Stimulated activated effector memory CD8-positive, alpha-beta T cell treated with anti-CD3 and anti-CD28 coated beads, Interleukin-12 subunit alpha, Interleukin-12 subunit beta, amount 100 ng/mL, for 72 hours (primary cell): Measurements from ENCODE around the gene ADGRG3.

Source experiments
- ATAC-seq: fragments of 150-1000 bp; cut with Tn5 transposase; 2 replicates; pipeline ENCODE4 v1.10.0; 2021
- DNase-seq, 2 donors: peaks; one replicate each; pipeline ENCODE4 v3.0.0; 2021 to 2022; ENCODE audit warnings: low spot score in 2 of 2
- H3K27ac Mint-ChIP-seq: one replicate; pipeline ENCODE4 v1.8.0; 2022; ENCODE audit warnings: mild to moderate bottlenecking, mixed read lengths
- H3K36me3 Mint-ChIP-seq: one replicate; pipeline ENCODE4 v1.8.0; 2022; ENCODE audit warnings: mild to moderate bottlenecking, mixed read lengths
- H3K4me1 Mint-ChIP-seq: one replicate; pipeline ENCODE4 v1.8.0; 2022; ENCODE audit warnings: mixed read lengths
- H3K4me3 Mint-ChIP-seq: one replicate; pipeline ENCODE4 v1.8.0; 2022; ENCODE audit warnings: mild to moderate bottlenecking, mixed read lengths
- H3K9me3 Mint-ChIP-seq: one replicate; pipeline ENCODE4 v1.8.0; 2022; ENCODE audit warnings: mixed read lengths

Gene ADGRG3, protein sequence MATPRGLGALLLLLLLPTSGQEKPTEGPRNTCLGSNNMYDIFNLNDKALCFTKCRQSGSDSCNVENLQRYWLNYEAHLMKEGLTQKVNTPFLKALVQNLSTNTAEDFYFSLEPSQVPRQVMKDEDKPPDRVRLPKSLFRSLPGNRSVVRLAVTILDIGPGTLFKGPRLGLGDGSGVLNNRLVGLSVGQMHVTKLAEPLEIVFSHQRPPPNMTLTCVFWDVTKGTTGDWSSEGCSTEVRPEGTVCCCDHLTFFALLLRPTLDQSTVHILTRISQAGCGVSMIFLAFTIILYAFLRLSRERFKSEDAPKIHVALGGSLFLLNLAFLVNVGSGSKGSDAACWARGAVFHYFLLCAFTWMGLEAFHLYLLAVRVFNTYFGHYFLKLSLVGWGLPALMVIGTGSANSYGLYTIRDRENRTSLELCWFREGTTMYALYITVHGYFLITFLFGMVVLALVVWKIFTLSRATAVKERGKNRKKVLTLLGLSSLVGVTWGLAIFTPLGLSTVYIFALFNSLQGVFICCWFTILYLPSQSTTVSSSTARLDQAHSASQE

DNA sequence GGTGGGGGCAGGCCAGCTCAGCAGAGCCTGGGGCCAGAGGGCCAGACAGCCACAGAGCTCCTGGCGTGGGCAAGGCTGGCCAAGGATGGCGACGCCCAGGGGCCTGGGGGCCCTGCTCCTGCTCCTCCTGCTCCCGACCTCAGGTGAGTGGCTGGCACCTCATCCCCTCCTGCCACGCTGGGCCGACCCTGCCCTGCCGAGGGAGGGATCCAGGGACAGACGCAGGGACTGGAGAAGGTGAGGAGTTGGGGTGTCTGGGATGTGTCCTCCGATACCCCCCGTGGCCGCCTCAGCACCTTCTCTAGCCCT, at the start of gene ADGRG3:
Gene ADGRG3, plus strand, starts transcription at position 44 of the 309 bp plus-strand sequence. Its CDS starts 42 bp downstream, at position 86.
- peak within 1 kb of the TSS; percentile 66 for H3K27ac Mint-ChIP-seq
- ATAC-seq, result peak; percentile 4
- peaks cover 14% of the 10 kb centered on the region for H3K4me1 Mint-ChIP-seq
- peaks cover 25% of the 10 kb centered on the region for H3K36me3 Mint-ChIP-seq
- H3K9me3 Mint-ChIP-seq, result no peaks in the 10 kb centered on the region
- H3K4me3 Mint-ChIP-seq, result no peak within 1 kb of the TSS
- no peak for DNase-seq

DNA sequence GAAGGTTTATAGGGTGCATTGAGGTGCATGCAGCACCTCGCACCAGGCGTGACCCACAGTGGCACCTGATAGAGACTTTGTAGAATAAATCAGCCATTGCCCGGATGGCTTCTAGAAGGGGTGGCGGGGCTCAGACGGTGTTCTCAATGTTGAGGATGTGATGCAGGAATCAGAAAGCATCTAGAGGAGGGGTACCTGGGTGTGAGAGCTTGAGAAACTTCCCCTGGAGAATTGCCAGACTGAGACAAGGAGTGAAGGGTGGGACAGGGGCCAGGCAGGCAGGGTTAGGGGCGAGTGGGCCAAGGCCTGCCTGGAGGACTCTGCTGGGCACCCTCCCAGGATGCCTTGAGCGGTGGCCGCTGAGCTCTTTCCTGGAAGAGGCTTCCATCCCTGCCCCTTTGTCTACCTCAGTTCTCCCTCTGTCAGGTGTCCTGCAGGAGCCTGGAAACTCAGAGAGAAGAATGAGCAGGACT, 48.9 kb upstream of the ADGRG3 start:
- peak overlapping the region; percentile 97 for H3K27ac Mint-ChIP-seq
- H3K4me1 Mint-ChIP-seq, result peaks cover 40% of the 10 kb centered on the region
- no peak overlapping the region for H3K4me3 Mint-ChIP-seq
- ATAC-seq (no peak), DNase-seq (no peak)
- peaks cover 7% of the 10 kb centered on the region for H3K36me3 Mint-ChIP-seq
- H3K9me3 Mint-ChIP-seq, result no peaks in the 10 kb centered on the region

GRCh38 chr16:57619606-57620334, 48.3 kb upstream of the ADGRG3 start:
- no peak overlapping the region for H3K4me3 Mint-ChIP-seq
- H3K9me3 Mint-ChIP-seq, result no peaks in the 10 kb centered on the region
- H3K36me3 Mint-ChIP-seq, result peaks cover 4% of the 10 kb centered on the region
- H3K4me1 Mint-ChIP-seq, result peaks cover 38% of the 10 kb centered on the region
- peak overlapping the region; percentile 97 for H3K27ac Mint-ChIP-seq
- DNase-seq (no peak), ATAC-seq (no peak)

DNA sequence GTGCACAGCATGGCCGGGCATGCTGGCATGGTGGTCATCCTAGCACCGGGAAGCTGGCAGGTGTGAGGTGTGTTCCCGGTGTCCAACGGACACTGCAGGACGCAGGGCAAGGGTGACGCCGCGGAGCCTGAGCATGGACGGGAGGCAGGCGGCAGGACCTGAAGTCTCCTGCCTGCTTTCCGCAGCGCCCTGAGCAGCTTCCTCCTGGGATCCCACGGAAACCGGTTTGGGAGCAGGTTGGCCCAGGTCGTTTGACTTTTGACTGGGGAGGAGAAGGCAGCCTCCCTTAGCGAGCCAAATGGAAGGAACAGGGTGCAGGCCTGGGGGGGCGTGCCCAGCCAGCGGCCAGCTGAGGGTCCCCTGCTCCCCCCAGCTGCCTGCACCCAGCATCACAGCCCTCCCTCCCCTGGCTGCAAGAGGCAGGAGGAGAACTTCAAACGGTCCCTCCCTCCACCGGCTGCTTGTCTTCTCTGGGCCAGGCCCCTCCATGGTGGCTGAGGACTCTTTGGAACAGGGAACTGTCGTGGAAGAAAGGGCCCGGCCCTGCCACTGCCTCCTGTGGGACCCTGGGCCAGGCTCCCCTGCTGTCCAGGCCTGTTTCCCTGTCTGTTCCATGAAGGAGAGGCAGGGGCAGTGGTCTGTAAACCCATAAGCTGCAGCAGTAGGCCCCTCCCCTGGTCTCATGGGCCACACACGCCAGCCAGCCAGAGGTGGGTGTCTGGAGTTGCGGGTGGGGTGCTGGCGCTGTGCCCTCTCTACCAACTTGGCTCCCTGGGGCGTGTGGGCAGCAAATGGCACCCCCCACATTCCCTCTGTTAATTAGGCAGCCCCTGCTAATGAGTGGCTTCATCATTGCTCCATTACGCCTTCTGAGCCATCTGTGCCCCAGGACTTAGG, 47.5 kb upstream of the ADGRG3 start:
- Mint-ChIP-seq H3K27ac (peak overlapping the region; percentile 48), H3K36me3 (peaks cover 2% of the 10 kb centered on the region), H3K4me1 (peaks cover 39% of the 10 kb centered on the region), H3K9me3 (no peaks in the 10 kb centered on the region), H3K4me3 (no peak overlapping the region)
- no peak for DNase-seq
- no peak for ATAC-seq

GRCh38 chr16:57621521-57622271, 46.4 kb upstream of the ADGRG3 start:
- Mint-ChIP-seq H3K4me1 (peaks cover 45% of the 10 kb centered on the region), H3K27ac (peak overlapping the region; percentile 48), H3K36me3 (peaks cover 5% of the 10 kb centered on the region), H3K9me3 (no peaks in the 10 kb centered on the region), H3K4me3 (no peak overlapping the region)
- DNase-seq (no peak), ATAC-seq (no peak)

DNA sequence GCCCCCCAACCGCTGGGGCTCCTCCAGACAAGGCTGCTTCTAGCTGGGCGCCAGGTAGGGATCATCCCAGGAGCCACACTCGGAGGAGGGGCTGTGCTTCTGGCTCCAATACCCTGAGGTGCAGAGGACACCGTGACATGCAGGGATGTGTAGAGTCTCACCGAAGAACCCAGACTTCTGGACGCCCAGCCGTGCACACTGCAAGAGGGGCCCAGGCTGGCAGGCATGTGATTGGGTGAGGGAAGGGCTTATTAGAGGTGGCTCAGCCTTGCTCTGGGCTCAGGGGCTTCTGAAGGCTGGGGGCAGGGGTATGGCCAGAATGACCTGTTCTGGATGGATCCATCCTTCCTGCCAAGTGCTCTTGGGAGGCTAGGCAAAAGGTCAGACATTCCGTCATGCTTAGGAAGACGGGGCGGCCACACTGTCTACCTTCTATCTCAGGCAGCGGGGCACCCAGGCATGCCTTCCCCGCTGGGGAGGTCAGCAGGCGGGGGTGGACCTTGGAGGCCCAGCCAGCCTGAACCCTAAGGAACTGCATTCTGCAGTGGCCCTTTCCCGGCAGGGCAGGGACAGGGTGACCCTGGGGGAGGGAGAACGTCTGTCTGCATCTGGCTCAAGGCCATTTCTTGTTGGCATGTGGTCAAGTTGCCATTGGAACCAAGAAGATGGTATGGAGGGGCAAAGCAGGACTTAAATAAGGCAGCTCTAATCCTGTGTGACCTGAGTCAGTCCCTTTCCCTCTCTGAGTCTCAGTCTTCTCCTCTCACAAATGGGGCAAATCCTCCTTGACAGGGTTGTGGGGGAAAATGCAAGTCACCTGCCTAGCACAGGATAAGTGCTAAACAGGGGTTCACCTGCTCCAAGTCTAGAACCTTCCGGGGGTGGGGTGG, 45.5 kb upstream of the ADGRG3 start:
- DNase-seq, result no peak
- Mint-ChIP-seq H3K9me3 (no peaks in the 10 kb centered on the region), H3K4me1 (peaks cover 48% of the 10 kb centered on the region), H3K4me3 (no peak overlapping the region), H3K36me3 (peaks cover 5% of the 10 kb centered on the region), H3K27ac (peak overlapping the region; percentile 48)
- no peak for ATAC-seq

GRCh38 chr16:57623251-57624043, 44.7 kb upstream of the ADGRG3 start:
- H3K4me1 Mint-ChIP-seq, result peaks cover 45% of the 10 kb centered on the region
- H3K4me3 Mint-ChIP-seq, result no peak overlapping the region
- H3K36me3 Mint-ChIP-seq, result peaks cover 9% of the 10 kb centered on the region
- H3K27ac Mint-ChIP-seq, result peak overlapping the region; percentile 48
- H3K9me3 Mint-ChIP-seq, result no peaks in the 10 kb centered on the region
- no peak for DNase-seq
- ATAC-seq, result no peak

DNA sequence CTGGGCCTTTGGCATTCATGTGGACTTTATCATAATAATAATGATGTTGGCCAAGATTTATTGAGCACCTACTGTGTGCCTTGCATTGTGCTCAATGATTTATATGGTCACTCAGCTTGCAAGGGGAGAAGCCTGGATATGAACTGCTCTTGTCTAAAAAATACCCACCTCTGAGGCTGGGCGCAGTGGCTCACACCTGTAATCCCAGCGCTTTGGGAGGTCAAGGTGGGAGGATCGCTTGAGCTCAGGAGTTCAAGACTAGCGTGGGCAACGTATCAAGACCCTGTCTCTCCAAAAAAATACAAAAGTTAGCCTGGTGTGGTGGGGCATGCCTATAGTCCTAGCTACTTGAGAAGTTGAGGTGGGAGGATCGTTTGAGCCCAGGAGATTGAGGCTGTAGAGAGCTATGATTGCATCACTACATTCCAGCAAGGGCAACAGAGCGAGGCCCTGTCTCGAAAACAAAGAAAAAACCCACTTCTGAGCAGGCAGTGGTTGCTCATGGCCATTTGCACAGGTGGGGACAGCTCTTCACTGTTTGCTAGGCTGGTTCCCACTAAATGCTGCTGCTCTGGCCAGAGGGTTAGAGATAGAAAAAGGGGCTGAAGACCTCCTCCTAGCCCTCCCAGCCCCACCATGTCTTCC, 43.9 kb upstream of the ADGRG3 start:
- ATAC-seq (no peak), DNase-seq (no peak)
- Mint-ChIP-seq H3K9me3 (no peaks in the 10 kb centered on the region), H3K27ac (no peak overlapping the region), H3K4me1 (peaks cover 45% of the 10 kb centered on the region), H3K36me3 (peaks cover 16% of the 10 kb centered on the region), H3K4me3 (no peak overlapping the region)

DNA sequence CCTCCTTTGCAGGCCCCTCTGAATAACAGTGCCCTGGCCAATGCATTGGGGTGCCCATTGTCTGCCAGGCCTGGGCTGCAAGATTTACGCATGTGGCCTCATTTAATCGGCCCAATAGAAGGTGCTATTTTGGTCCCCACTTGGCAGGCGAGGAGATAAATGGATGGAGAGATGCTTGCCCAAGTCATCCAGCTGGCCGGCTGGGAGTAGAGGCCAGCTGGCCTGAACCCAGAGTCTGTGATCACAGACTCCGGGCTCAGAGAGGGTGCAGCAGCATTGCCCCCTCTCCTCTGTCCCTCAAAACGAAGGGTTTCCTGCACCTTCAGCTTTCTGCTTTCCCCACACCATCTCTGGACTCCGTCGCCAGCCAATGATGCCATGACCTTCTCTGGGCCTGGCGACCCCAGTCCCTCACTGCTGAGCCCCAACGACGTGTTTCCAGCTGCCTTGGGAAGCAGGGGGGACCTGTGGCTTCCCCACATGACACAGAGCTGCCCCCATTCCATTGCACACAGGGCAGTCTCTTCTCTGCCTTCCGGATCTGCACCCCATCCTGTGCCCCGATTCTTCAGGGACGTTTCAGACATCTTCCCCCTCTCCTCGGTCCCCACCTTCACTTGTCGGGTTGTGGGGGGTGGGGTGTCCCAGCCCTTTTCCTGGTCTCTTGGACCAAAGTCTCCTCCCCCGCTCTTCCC, 43.2 kb upstream of the ADGRG3 start:
- peaks cover 18% of the 10 kb centered on the region for H3K36me3 Mint-ChIP-seq
- no peak for DNase-seq
- no peaks in the 10 kb centered on the region for H3K9me3 Mint-ChIP-seq
- H3K4me3 Mint-ChIP-seq, result no peak overlapping the region
- H3K4me1 Mint-ChIP-seq, result peaks cover 45% of the 10 kb centered on the region
- ATAC-seq, result no peak
- peak overlapping the region; percentile 77 for H3K27ac Mint-ChIP-seq

- Mint-ChIP-seq H3K4me3 (no peak overlapping the region), H3K27ac (peak overlapping the region; percentile 77), H3K4me1 (peaks cover 56% of the 10 kb centered on the region), H3K9me3 (no peaks in the 10 kb centered on the region), H3K36me3 (peaks cover 27% of the 10 kb centered on the region)
- no peak for DNase-seq
- no peak for ATAC-seq
Measured at GRCh38 chr16:57626420-57627170, 41.5 kb upstream of the ADGRG3 start.

- H3K9me3 Mint-ChIP-seq, result no peaks in the 10 kb centered on the region
- H3K4me3 Mint-ChIP-seq, result no peak overlapping the region
- peak overlapping the region; percentile 98 for H3K27ac Mint-ChIP-seq
- no peak for ATAC-seq
- peaks cover 27% of the 10 kb centered on the region for H3K36me3 Mint-ChIP-seq
- DNase-seq, result no peak
- peaks cover 56% of the 10 kb centered on the region for H3K4me1 Mint-ChIP-seq
Measured at GRCh38 chr16:57627184-57627871, 40.8 kb upstream of the ADGRG3 start.
